NCI-H748 treated with DMSO at 0.1 percent for 48 hours (cell line): ENCODE measurements around the gene HSD3B1.
"Not testable (repeated sequence)": the region's sequence is repeated elsewhere in the genome, so short reads cannot be mapped to it uniquely, and the experiment has no call there.

Experiments
- DNase-seq: peaks from one replicate; lab custom pipeline; 2025; lab: John Stamatoyannopoulos, UW

The HSD3B1 gene

DNA sequence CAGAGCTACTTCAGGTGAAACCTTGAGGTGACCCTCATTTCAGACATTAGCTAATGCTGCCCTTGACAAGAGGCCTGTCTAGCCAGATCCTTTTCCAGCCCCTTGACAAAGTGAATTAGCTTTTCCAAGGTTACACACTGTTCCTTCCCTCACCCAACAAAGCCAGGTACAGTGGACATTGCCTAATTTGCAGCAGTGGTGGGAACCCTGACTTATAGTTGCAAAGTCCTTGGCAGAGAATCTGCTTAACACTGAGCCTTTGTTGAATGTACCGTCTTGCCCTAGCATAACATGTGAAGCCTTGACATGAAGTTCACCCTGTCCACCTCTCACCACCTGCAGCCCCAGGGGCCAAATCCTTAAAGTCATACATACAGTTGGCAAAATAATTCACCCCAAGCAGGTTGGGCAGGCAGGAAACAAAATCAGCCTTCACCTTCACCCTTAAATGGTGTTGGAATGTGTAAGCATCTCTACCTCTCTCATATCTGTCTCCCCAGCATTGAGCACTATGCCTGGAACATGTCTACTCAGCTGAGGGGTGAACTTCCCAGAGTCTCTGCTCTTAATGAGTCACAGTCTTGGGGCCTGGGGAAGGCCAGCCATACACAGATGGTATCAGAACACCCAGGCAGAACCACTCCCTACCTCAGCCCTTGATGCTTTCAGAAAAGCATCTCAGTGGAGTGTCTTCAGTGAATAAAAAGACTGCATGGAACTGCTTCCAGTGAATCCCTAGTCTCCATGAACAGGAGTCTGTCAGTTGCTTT is 46.5 kb downstream of the HSD3B1 start:
- not testable (repeated sequence) for DNase-seq

DNA sequence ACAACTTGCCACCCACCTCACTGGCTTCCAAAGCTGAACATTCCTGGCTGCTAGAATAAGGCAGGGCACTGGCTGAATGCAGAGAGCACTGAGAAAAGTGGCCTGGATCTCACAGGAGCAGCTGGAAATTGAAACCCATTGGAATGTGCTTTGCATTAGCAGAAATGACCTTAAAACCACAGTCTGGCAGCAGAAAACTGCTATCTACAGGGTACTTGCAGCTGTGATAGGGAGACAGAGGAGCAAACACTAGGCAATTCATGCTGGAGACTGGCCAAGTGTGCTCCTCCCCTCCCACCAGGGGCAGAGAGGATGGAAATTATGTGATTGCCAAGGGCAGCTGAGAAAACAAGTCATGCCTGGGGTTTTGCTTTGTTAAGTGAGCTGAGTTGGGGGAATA is 47.2 kb downstream of the HSD3B1 start:
- peak; percentile 83 for DNase-seq

DNA sequence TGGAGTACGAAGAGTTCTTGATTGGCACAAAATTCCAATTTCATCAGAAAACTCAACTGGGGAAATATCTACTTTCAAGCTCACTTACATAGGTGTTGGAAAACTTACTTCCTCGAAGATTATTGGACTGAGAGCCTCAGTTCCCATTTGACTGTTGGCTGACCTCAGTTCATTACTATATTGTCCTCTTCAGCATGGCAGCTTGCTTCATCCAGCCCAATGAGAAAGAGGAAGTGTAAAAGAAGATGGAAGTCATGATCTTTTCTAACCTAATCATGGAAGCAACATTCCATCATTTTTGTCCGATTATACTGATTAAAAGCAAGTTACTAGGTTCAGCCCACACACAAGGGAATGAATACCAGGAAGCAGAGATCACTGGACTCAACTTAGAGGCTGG is 49.4 kb downstream of the HSD3B1 start:
- DNase-seq = no peak

DNA sequence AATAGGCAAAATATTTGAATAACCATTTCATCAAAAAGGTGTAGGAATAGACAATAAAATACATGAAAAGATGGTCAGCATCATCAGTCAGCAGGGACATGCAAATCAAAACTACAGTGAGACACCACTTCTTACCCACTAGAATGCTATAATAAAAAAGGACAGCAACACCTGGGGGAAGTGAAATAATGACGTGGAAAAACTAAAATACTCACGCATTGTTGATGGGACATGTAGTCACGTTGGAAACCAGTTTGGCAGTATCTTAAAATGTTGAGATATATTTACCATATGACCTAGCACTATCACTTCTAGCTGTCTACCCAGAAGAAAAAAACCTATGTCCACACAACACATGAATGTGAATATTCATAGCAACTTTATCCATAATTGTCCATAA is 53.4 kb downstream of the HSD3B1 start:
- DNase-seq = not testable (repeated sequence)

DNA sequence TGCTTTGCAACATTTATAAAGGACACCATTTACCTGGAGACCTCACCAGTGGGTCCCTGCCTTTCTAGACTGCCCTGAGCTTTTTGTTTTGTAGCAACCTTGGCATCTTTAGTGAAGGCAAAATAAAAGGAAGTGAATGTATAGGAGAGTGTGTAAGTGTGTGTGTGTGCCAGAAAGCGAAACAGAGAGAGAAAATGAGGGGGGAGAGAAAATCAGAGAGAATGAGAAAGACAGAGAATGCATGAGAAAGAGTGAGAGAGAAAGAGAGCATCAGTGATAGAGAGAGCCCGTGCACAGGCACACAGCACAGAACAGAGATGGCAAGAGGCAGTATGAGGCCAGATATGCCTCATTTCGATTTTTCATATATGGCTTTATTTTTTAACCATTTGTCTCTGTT is 57.5 kb downstream of the HSD3B1 start:
- no peak for DNase-seq
